ENCODE measurements around the gene MTO1. TPM values are rescaled to one million over a fixed set of nuclear protein-coding genes. Genes with fewer than 3 reads are reported as not detected.

MTO1 gene
- total and polyA plus RNA-seq, 12 donors, result 14.0 to 29.9 (median 22.9) TPM

GRCh38 chr6:73521351-73521985 is 59.9 kb downstream of the MTO1 start:
- WGBS, 4 donors, result 1 to 7% (median 1%) methylated on average over 6 to 36 of the region's 36 CpGs
- H3K4me1 ChIP-seq (replicated peaks in 1 of 2), result peaks cover 22 to 46% of the 10 kb centered on the region in 2 donors

GRCh38 chr6:73523434-73524123 is 62.0 kb downstream of the MTO1 start:
- intact Hi-C loops (cut with DNase I), result loop anchor here (5.0 to 10.0 kb wide), 2 partner anchors 61 to 64 kb away; no protein-coding TSS in a partner anchor
- no peaks in the 10 kb centered on the region for H3K27me3 ChIP-seq
- peak overlapping the region; percentile 11 to 84 (median 72) for H3K4me3 ChIP-seq
- WGBS, 4 donors, result 6 to 16% (median 9%) methylated on average over 17 to 50 of the region's 50 CpGs
- peak overlapping the region; percentile 31 to 100 (median 92) for H3K27ac ChIP-seq
- H3K36me3 ChIP-seq (replicated peaks in 1 of 2), result peaks cover 0 to 15% of the 10 kb centered on the region in 2 donors
- DNase-seq, result peak; percentile 57 to 68 (median 60)
- no peaks in the 10 kb centered on the region for H3K9me3 ChIP-seq (replicated peaks in 1 of 3)
- TF ChIP-seq CTCF (IDR thresholded peaks at IDR 0.05), result no peak
- peak in 1 of 2 donors; percentile 57 for TF ChIP-seq POLR2A (IDR thresholded peaks at IDR 0.05)
- peaks cover 13 to 27% of the 10 kb centered on the region in 2 donors for H3K4me1 ChIP-seq (replicated peaks in 1 of 2)

More at GRCh38 chr6:73521351-73521985, 59.9 kb downstream of the MTO1 start:
- Histone ChIP-seq H3K36me3 (replicated peaks in 1 of 2) (peaks cover 0 to 34% of the 10 kb centered on the region in 2 donors), H3K27me3 (no peaks in the 10 kb centered on the region), H3K4me3 (peak overlapping the region; percentile 31 to 88 (median 68)), H3K9me3 (replicated peaks in 1 of 3) (no peaks in the 10 kb centered on the region), H3K27ac (peak overlapping the region; percentile 99 to 100 (median 99))
- intact Hi-C loops (cut with DNase I), result loop anchor here (5.0 to 10.0 kb wide), 2 partner anchors 63 to 66 kb away; no protein-coding TSS in a partner anchor
- TF ChIP-seq CTCF (IDR thresholded peaks at IDR 0.05) (no peak), POLR2A (IDR thresholded peaks at IDR 0.05) (peak; percentile 43 to 64)
- peak in 2 of 7 donors; percentile 77 to 78 for DNase-seq

GRCh38 chr6:73525546-73526330 is 64.2 kb downstream of the MTO1 start:
- DNase-seq, result no peak

More at GRCh38 chr6:73525546-73526330, 64.2 kb downstream of the MTO1 start:
- H3K27me3 ChIP-seq, result no peaks in the 10 kb centered on the region
- intact Hi-C loops (cut with DNase I), result loop anchor here (5.0 to 10.0 kb wide), 2 partner anchors 47 to 59 kb away; no protein-coding TSS in a partner anchor
- no peak overlapping the region for H3K27ac ChIP-seq
- H3K4me3 ChIP-seq, result no peak overlapping the region
- 88 to 96% (median 92%) methylated on average over 3 of the region's 3 CpGs for WGBS, 4 donors
- H3K9me3 ChIP-seq (replicated peaks in 1 of 3), result no peaks in the 10 kb centered on the region
- peaks cover 5 to 16% of the 10 kb centered on the region in 2 donors for H3K4me1 ChIP-seq (replicated peaks in 1 of 2)
- H3K36me3 ChIP-seq (replicated peaks in 1 of 2), result no peaks in the 10 kb centered on the region
- TF ChIP-seq CTCF (IDR thresholded peaks at IDR 0.05), result no peak
- no peak for TF ChIP-seq POLR2A (IDR thresholded peaks at IDR 0.05)

All from adrenal gland (tissue), 12 donors.